Mesendoderm (in vitro differentiated cells): Measurements from ENCODE around the gene GPHN.

Source experiments
- DNase-seq: peaks from one replicate; pipeline ENCODE4 v3.0.0; 2013
- H2AK5ac ChIP-seq: 2 replicates; pipeline ENCODE4 v1.6.1; 2013; ENCODE audit warnings: low read length, inconsistent platforms
- H2BK120ac ChIP-seq: 2 replicates; pipeline ENCODE4 v1.6.1; 2013; ENCODE audit warnings: low read depth, mild to moderate bottlenecking, low read length, moderate library complexity, mixed read lengths
- H2BK15ac ChIP-seq: replicated peaks from 2 replicates; pipeline ENCODE4 v1.6.1; 2013; ENCODE audit warnings: low read depth, mild to moderate bottlenecking, moderate library complexity
- H2BK5ac ChIP-seq: 2 replicates; pipeline ENCODE4 v1.6.1; 2013; ENCODE audit warnings: low read length, inconsistent platforms
- H3K18ac ChIP-seq: 2 replicates; pipeline ENCODE4 v1.6.1; 2013; ENCODE audit warnings: mild to moderate bottlenecking, low read length, mixed read lengths
- H3K23ac ChIP-seq: one replicate; pipeline ENCODE4 v1.6.1; 2013; ENCODE audit warnings: low read length
- H3K27ac ChIP-seq: 2 replicates; pipeline ENCODE4 v1.5.1; 2013; ENCODE audit warnings: low read depth, mild to moderate bottlenecking, inconsistent platforms, low read length, moderate library complexity
- H3K27me3 ChIP-seq: 2 replicates; pipeline ENCODE4 v1.6.1; 2013; ENCODE audit warnings: low read length, control low read depth, mild to moderate bottlenecking, inconsistent platforms; ENCODE audit not compliant: insufficient read depth, poor library complexity
- H3K36me3 ChIP-seq: 2 replicates; pipeline ENCODE4 v1.6.1; 2013; ENCODE audit warnings: low read length, inconsistent platforms; ENCODE audit not compliant: control insufficient read depth, insufficient read depth
- H3K4ac ChIP-seq: one replicate; pipeline ENCODE4 v1.6.1; 2013; ENCODE audit warnings: low read depth, mild to moderate bottlenecking, low read length, moderate library complexity
- H3K4me1 ChIP-seq: 2 replicates; pipeline ENCODE4 v1.6.1; 2013; ENCODE audit warnings: low read depth, low read length, inconsistent platforms; ENCODE audit not compliant: control insufficient read depth
- H3K4me2 ChIP-seq: 2 replicates; pipeline ENCODE4 v1.6.1; 2013; ENCODE audit warnings: low read length
- H3K4me3 ChIP-seq: 2 replicates; pipeline ENCODE4 v1.5.1; 2013; ENCODE audit warnings: mild to moderate bottlenecking, low read length
- H3K56ac ChIP-seq: one replicate; pipeline ENCODE4 v1.6.1; 2013; ENCODE audit warnings: low read length
- H3K79me1 ChIP-seq: 2 replicates; pipeline ENCODE4 v1.6.1; 2013; ENCODE audit warnings: low read length, inconsistent platforms
- H3K79me2 ChIP-seq: 2 replicates; pipeline ENCODE4 v1.6.1; 2013; ENCODE audit warnings: mild to moderate bottlenecking, low read length; ENCODE audit not compliant: control insufficient read depth, insufficient read depth
- H3K9ac ChIP-seq: 2 replicates; pipeline ENCODE4 v1.6.1; 2013; ENCODE audit warnings: low read length, inconsistent platforms
- H4K5ac ChIP-seq: one replicate; pipeline ENCODE4 v1.6.1; 2013; ENCODE audit warnings: low read length
- H4K8ac ChIP-seq: one replicate; pipeline ENCODE4 v1.6.1; 2013; ENCODE audit warnings: low read depth, mild to moderate bottlenecking, control low read depth, low read length, moderate library complexity
- WGBS: extraction: QIAGEN DNeasy Blood & Tissue Kit; methylation state at CpG from one replicate; pipeline ENCODE4 v1.1.7; 2013; ENCODE audit warnings: low lambda C conversion rate, missing lambda C conversion rate; ENCODE audit not compliant: insufficient coverage; ENCODE audit errors: extremely low coverage; 5-methylcytosine and 5-hydroxymethylcytosine counted together

Gene GPHN

GRCh38 chr14:67167420-67168109, 659.6 kb downstream of the GPHN start:
- no peak overlapping the region for H3K56ac ChIP-seq
- WGBS, result no CpG with 5 or more reads among the region's 2 CpGs
- peak; percentile 85 for DNase-seq
- no peak overlapping the region for H2AK5ac ChIP-seq
- H3K36me3 ChIP-seq, result no peaks in the 10 kb centered on the region
- no peak overlapping the region for H2BK15ac ChIP-seq
- no peak overlapping the region for H4K5ac ChIP-seq
- no peaks in the 10 kb centered on the region for H3K4me1 ChIP-seq
- H3K27ac ChIP-seq, result no peak overlapping the region
- no peaks in the 10 kb centered on the region for H3K79me1 ChIP-seq
- H2BK120ac ChIP-seq, result no peak overlapping the region
- no peak overlapping the region for H3K23ac ChIP-seq
- H3K4me3 ChIP-seq, result no peak overlapping the region
- no peak overlapping the region for H2BK5ac ChIP-seq
- H3K79me2 ChIP-seq, result no peaks in the 10 kb centered on the region
- H3K27me3 ChIP-seq, result no peaks in the 10 kb centered on the region
- H3K18ac ChIP-seq, result no peak overlapping the region
- no peak overlapping the region for H3K4me2 ChIP-seq
- H3K4ac ChIP-seq, result no peak overlapping the region
- H4K8ac ChIP-seq, result no peak overlapping the region
- no peak overlapping the region for H3K9ac ChIP-seq

GRCh38 chr14:67168110-67168441, 660.1 kb downstream of the GPHN start:
- no peak overlapping the region for H3K27ac ChIP-seq

GRCh38 chr14:67170660-67171059, 662.7 kb downstream of the GPHN start:
- Histone ChIP-seq H3K56ac (no peak overlapping the region), H3K27me3 (no peaks in the 10 kb centered on the region), H3K79me1 (no peaks in the 10 kb centered on the region), H2BK120ac (no peak overlapping the region), H3K4me1 (no peaks in the 10 kb centered on the region), H2AK5ac (no peak overlapping the region), H3K4me3 (no peak overlapping the region), H2BK15ac (no peak overlapping the region), H2BK5ac (no peak overlapping the region), H4K8ac (no peak overlapping the region), H3K9ac (no peak overlapping the region), H4K5ac (no peak overlapping the region), H3K18ac (no peak overlapping the region), H3K23ac (no peak overlapping the region), H3K4ac (no peak overlapping the region), H3K4me2 (no peak overlapping the region), H3K36me3 (no peaks in the 10 kb centered on the region), H3K27ac (no peak overlapping the region), H3K79me2 (no peaks in the 10 kb centered on the region)
- DNase-seq, result no peak
- WGBS, result no CpG with 5 or more reads among the region's 1 CpG

More at GRCh38 chr14:67168110-67168441, 660.1 kb downstream of the GPHN start:
- H3K56ac ChIP-seq, result no peak overlapping the region
- H3K4me3 ChIP-seq, result no peak overlapping the region
- no CpG with 5 or more reads among the region's 1 CpG for WGBS
- H3K27me3 ChIP-seq, result no peaks in the 10 kb centered on the region
- no peaks in the 10 kb centered on the region for H3K79me2 ChIP-seq
- no peaks in the 10 kb centered on the region for H3K36me3 ChIP-seq
- H3K4me1 ChIP-seq, result no peaks in the 10 kb centered on the region
- no peak for DNase-seq
- H2AK5ac ChIP-seq, result no peak overlapping the region
- no peak overlapping the region for H4K5ac ChIP-seq
- no peak overlapping the region for H2BK120ac ChIP-seq
- no peak overlapping the region for H2BK5ac ChIP-seq
- H2BK15ac ChIP-seq, result no peak overlapping the region
- no peak overlapping the region for H3K4me2 ChIP-seq
- H3K9ac ChIP-seq, result no peak overlapping the region
- no peak overlapping the region for H4K8ac ChIP-seq
- H3K79me1 ChIP-seq, result no peaks in the 10 kb centered on the region
- H3K23ac ChIP-seq, result no peak overlapping the region
- no peak overlapping the region for H3K4ac ChIP-seq
- H3K18ac ChIP-seq, result no peak overlapping the region

- no CpG with 5 or more reads among the region's 5 CpGs for WGBS
- H3K36me3 ChIP-seq, result no peaks in the 10 kb centered on the region
- H4K8ac ChIP-seq, result no peak overlapping the region
- no peak overlapping the region for H2BK120ac ChIP-seq
- H3K56ac ChIP-seq, result no peak overlapping the region
- H3K27ac ChIP-seq, result no peak overlapping the region
- H2BK15ac ChIP-seq, result no peak overlapping the region
- H3K79me1 ChIP-seq, result no peaks in the 10 kb centered on the region
- H3K4me1 ChIP-seq, result no peaks in the 10 kb centered on the region
- no peak overlapping the region for H3K4ac ChIP-seq
- no peak overlapping the region for H3K18ac ChIP-seq
- DNase-seq, result no peak
- no peaks in the 10 kb centered on the region for H3K79me2 ChIP-seq
- H3K27me3 ChIP-seq, result no peaks in the 10 kb centered on the region
- H3K23ac ChIP-seq, result no peak overlapping the region
- no peak overlapping the region for H3K4me3 ChIP-seq
- no peak overlapping the region for H2AK5ac ChIP-seq
- no peak overlapping the region for H4K5ac ChIP-seq
- H2BK5ac ChIP-seq, result no peak overlapping the region
- H3K9ac ChIP-seq, result no peak overlapping the region
- H3K4me2 ChIP-seq, result no peak overlapping the region
Measured at GRCh38 chr14:67172056-67172455, 664.1 kb downstream of the GPHN start.

- WGBS, result no CpG with 5 or more reads among the region's 1 CpG
- no peak for DNase-seq
Measured at GRCh38 chr14:67172520-67172919, 664.6 kb downstream of the GPHN start.

GRCh38 chr14:67173719-67174118, 665.8 kb downstream of the GPHN start:
- Histone ChIP-seq H2BK5ac (no peak overlapping the region), H3K4ac (no peak overlapping the region), H4K8ac (no peak overlapping the region)

More at GRCh38 chr14:67172520-67172919, 664.6 kb downstream of the GPHN start:
- H3K9ac ChIP-seq, result no peak overlapping the region
- H2BK120ac ChIP-seq, result no peak overlapping the region
- no peak overlapping the region for H3K4me2 ChIP-seq
- H3K79me2 ChIP-seq, result no peaks in the 10 kb centered on the region
- no peak overlapping the region for H2AK5ac ChIP-seq
- no peaks in the 10 kb centered on the region for H3K4me1 ChIP-seq
- no peak overlapping the region for H3K4ac ChIP-seq
- no peak overlapping the region for H4K8ac ChIP-seq
- no peak overlapping the region for H2BK15ac ChIP-seq
- no peak overlapping the region for H2BK5ac ChIP-seq
- H4K5ac ChIP-seq, result no peak overlapping the region
- no peak overlapping the region for H3K4me3 ChIP-seq
- H3K36me3 ChIP-seq, result no peaks in the 10 kb centered on the region
- no peak overlapping the region for H3K23ac ChIP-seq
- no peak overlapping the region for H3K18ac ChIP-seq
- H3K27ac ChIP-seq, result no peak overlapping the region
- no peak overlapping the region for H3K56ac ChIP-seq
- H3K27me3 ChIP-seq, result no peaks in the 10 kb centered on the region
- H3K79me1 ChIP-seq, result no peaks in the 10 kb centered on the region

More at GRCh38 chr14:67173719-67174118, 665.8 kb downstream of the GPHN start:
- Histone ChIP-seq H3K4me1 (no peaks in the 10 kb centered on the region), H3K79me2 (no peaks in the 10 kb centered on the region), H2BK15ac (no peak overlapping the region), H2BK120ac (no peak overlapping the region), H3K27me3 (no peaks in the 10 kb centered on the region), H3K4me3 (no peak overlapping the region), H3K4me2 (no peak overlapping the region), H3K79me1 (no peaks in the 10 kb centered on the region), H3K56ac (no peak overlapping the region), H3K9ac (no peak overlapping the region), H3K36me3 (no peaks in the 10 kb centered on the region), H4K5ac (no peak overlapping the region), H3K18ac (no peak overlapping the region), H3K27ac (no peak overlapping the region), H3K23ac (no peak overlapping the region), H2AK5ac (no peak overlapping the region)
- DNase-seq, result no peak
- no CpG with 5 or more reads among the region's 2 CpGs for WGBS
